Peyer's patch (tissue), 4 donors: ENCODE measurements around the gene ZFP64.

Experiments
- POLR2A ChIP-seq, 2 donors: fragments of 450-650 bp; IDR thresholded peaks; one replicate each; pipeline ENCODE4 v1.5.1; 2017; ENCODE audit warnings: antibody characterized with exemption in 2 of 2, mild to moderate bottlenecking in 2 of 2, moderate library complexity in 2 of 2
- TF ChIP-seq, protein P1 (sequence below), 6 experiments: fragments of 450-650 bp in 4 of 6; fragments of 200-600 bp in 2 of 6; sonication (generic) in 1 of 6; IDR thresholded peaks; one replicate each; pipeline ENCODE4 v1.5.1; 2017 to 2019; ENCODE audit warnings: antibody characterized with exemption in 6 of 6, mild to moderate bottlenecking in 3 of 6, moderate library complexity in 1 of 6

DNA sequence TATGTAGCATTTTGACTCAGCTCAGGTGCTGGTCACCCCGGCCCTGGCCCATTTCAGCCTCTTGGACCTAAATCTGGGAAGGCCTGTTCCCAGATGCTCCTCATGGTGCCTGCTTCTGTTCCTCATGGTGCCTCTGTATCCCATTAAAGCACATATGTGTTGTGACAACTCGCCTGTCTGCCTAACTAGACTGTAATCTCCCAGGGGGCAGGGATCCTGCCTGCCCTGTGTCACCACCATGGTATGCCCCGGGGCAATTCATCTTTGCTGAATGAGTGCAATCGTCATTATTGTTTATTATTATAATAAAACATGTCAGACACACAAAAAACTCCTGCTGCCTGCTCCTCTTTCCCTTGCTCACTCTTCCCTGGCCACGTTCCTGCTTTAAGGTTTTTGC lies 62.0 kb downstream of the ZFP64 start:
- TF ChIP-seq, protein P1, sequence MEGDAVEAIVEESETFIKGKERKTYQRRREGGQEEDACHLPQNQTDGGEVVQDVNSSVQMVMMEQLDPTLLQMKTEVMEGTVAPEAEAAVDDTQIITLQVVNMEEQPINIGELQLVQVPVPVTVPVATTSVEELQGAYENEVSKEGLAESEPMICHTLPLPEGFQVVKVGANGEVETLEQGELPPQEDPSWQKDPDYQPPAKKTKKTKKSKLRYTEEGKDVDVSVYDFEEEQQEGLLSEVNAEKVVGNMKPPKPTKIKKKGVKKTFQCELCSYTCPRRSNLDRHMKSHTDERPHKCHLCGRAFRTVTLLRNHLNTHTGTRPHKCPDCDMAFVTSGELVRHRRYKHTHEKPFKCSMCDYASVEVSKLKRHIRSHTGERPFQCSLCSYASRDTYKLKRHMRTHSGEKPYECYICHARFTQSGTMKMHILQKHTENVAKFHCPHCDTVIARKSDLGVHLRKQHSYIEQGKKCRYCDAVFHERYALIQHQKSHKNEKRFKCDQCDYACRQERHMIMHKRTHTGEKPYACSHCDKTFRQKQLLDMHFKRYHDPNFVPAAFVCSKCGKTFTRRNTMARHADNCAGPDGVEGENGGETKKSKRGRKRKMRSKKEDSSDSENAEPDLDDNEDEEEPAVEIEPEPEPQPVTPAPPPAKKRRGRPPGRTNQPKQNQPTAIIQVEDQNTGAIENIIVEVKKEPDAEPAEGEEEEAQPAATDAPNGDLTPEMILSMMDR (IDR thresholded peaks at IDR 0.05): no peak
- TF ChIP-seq POLR2A (IDR thresholded peaks at IDR 0.05): no peak
